GM18951 (cell line): ENCODE measurements around the gene INHBB.

Source experiments
- POLR2A ChIP-seq: IDR thresholded peaks from 4 replicates; pipeline ENCODE4 v1.6.1; 2011; ENCODE audit warnings: mild to moderate bottlenecking; ENCODE audit not compliant: insufficient read length, insufficient read depth; ENCODE audit errors: extremely low read depth
- in situ Hi-C: fragments of 300-500 bp; cut with MboI; formaldehyde crosslinking; loops from one replicate; pipeline ENCODE4 v1.12.0; 2022; ENCODE audit warnings: low sequenced_read_pairs, mixed read lengths, inconsistent platforms; ENCODE audit not compliant: unreplicated experiment

Gene INHBB

GRCh38 chr2:120349440-120349921 is 3.5 kb downstream of the INHBB start:
- in situ Hi-C loops = no loop called here
- TF ChIP-seq POLR2A = no peak

DNA sequence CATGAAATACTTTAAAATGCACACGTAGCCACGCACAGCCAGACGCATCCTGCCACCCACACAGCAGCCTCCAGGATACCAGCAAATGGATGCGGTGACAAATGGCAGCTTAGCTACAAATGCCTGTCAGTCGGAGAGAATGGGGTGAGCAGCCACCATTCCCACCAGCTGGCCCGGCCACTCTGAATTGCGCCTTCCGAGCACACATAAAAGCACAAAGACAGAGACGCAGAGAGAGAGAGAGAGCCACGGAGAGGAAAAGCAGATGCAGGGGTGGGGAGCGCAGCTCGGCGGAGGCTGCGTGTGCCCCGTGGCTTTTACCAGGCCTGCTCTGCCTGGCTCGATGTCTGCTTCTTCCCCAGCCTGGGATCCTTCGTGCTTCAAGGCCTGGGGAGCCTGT is 4.1 kb downstream of the INHBB start:
- no peak for TF ChIP-seq POLR2A
- in situ Hi-C loops = no loop called here

- TF ChIP-seq POLR2A = no peak
- in situ Hi-C loops = no loop called here
Observed at GRCh38 chr2:120350801-120351320, 4.9 kb downstream of the INHBB start.

DNA sequence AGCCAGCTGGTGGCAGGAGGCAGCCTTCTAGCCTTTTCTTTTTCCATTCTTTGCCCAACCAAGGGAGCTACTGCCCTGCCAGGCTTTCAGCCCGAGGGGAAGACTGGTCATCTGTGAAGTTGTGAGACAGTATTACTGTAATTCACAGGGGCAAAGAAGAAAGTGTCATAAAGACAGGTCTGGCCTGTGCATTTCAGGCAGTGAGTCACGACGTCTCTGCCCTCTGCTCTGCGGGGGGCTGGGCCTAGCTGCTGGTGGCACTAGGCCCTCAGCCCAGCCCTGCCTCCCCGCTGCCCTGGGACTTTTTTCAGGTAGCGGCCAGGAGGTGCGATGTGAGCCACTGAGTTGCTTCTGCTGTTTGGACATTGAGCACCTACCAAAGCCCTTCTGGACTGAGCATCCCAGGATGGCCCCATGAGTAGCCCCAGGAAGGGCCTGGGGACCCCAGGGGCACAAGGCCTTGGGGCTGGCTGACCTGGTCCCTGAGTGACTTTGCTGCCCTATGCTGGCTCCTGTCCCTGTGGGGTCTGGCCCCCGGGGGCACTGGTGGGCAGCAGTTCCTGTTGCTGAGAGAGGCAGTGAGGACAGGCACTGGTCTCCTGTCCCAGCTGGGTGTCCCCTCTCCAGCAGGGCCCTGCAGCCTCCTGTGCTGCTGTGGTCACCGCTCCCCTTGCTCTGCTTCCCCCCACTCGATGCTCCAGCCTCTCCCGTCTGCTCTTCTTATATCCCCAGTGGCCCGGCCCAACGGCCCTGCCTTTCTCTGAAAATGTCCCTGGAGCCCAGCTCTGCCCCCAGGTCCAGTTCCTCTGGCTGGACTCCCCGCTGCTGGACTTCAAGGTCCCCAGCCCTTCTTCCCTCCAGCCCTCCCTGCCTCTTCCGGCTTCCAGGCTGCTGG is 7.0 kb downstream of the INHBB start:
- in situ Hi-C loops = no loop called here
- no peak for TF ChIP-seq POLR2A

- no peak for TF ChIP-seq POLR2A
Observed at GRCh38 chr2:120353591-120353898, 7.6 kb downstream of the INHBB start.

GRCh38 chr2:120353931-120354330 is 8.0 kb downstream of the INHBB start:
- no peak for TF ChIP-seq POLR2A
- in situ Hi-C loops = no loop called here

More at GRCh38 chr2:120353591-120353898, 7.6 kb downstream of the INHBB start:
- in situ Hi-C loops = no loop called here

- in situ Hi-C loops = no loop called here
Observed at GRCh38 chr2:120354467-120354866, 8.5 kb downstream of the INHBB start.

GRCh38 chr2:120354935-120355779 is 9.2 kb downstream of the INHBB start:
- no peak for TF ChIP-seq POLR2A
- in situ Hi-C loops = no loop called here

More at GRCh38 chr2:120354467-120354866, 8.5 kb downstream of the INHBB start:
- TF ChIP-seq POLR2A = no peak

- in situ Hi-C loops = no loop called here
- TF ChIP-seq POLR2A = no peak
Observed at GRCh38 chr2:120355780-120356266, 9.9 kb downstream of the INHBB start.

DNA sequence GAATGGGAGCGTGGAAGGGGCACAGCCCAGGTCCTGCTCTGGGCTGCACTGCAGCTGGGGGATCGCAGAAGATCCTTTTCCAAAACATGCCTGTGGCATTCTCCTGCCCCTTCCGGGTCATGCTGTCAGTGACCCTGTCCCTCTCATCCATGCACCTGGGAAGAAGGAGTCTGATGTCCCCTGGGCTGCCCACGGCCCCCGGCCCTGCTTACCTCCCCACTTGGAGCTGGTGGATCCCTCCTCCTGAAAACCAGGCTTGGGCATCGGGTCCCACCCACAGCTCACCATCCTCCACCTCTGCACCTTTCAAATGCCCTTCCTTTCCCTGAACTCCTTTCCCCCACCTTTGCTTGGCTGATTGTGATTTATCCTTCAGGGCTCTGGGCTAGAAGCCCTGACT is 11.8 kb downstream of the INHBB start:
- no peak for TF ChIP-seq POLR2A
- in situ Hi-C loops = no loop called here

DNA sequence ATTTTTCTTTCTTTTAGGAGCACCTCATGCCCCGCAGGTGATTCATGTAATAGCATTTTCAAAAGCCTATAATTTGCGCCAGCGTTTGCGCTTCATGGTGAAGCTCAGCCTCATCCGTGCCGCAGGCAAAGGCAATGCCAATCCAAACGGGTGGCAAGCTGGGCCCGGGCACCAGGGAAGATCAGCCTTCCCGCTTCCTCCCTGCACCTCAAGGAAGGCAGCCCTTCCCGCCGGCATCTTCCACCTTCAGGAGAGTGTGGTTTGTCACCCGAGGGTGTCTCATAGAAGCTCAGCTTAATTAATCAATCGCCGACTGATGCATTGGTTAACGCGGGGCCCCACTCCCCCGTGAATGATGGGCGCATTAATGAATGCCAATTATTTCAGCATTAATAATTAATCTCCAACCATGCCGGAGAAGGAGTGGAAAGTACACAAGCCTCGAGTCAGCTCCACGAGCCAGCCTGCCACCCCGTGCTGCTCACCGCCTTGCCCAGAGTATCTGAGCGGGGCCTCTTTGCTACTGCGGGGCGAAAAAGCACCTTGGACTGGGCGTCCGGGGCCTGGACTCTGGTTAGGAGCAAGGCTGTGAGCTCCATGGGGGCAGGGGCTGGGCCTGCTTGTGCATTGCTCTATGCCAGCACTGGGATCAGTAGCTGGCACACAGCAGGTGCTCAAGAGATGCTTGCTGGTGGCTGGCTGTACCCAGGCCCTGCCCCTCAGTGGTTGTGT is 13.0 kb downstream of the INHBB start:
- no peak for TF ChIP-seq POLR2A
- in situ Hi-C loops = no loop called here

DNA sequence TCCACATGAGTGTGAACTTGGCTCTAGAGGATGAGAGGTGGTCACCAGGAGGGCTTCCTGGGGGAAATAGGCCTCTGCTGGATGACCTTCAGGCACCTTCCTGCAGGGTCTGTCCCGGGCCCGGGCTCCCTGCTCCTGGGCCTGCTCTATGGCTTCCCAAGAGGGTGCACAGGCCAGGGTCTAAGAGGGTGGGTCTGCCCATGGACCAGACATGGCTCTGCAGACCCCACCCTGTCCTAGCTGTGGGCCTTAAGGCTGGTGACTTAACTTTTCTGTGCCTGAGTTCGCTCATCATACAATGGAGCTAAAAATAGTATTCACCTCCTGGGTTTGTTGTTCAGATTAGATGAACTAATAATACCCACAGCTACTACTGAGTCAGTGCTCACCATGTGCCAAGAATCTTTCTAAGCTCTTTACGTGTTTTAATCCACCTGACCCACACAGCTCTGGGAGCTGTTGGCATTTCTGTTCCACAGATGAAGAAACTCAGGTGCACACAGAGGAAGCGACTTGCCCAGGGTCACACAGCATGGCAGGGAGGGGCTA is 14.4 kb downstream of the INHBB start:
- TF ChIP-seq POLR2A = no peak
- in situ Hi-C loops = no loop called here

GRCh38 chr2:120362926-120363325 is 17.0 kb downstream of the INHBB start:
- in situ Hi-C loops = no loop called here
- TF ChIP-seq POLR2A = no peak
